ENCODE data around the gene SRPK2. TPM values are rescaled to one million over a fixed set of nuclear protein-coding genes. Genes with fewer than 3 reads are reported as not detected.

SRPK2 gene
- total and polyA plus RNA-seq, 2 of the 8 experiments (the other 6 are each of a cell fraction or from before 2014, with no cell fraction given) = 10.0 to 47.1 TPM

DNA sequence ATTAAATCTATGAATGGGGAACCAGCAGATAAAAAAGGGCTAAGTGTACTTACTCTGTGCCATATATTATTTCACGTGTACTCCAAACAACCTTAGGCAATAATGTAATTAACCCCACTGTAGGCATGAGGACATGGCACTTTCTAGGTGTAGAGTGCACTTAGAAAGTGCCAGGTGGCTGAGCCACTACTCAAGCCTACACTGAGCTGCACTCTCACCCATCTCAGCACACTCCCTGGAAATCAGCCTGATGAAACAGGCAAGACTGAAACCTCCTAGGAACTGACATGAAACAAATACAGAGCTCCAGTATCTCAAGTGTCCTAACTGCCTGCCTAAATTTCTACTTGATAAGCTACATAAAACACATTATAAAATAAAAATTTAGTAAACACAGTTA lies 227.4 kb downstream of the SRPK2 start (continued):
- no peak for TF ChIP-seq POU5F1 (IDR thresholded peaks at IDR 0.05; ENCODE audit: low read depth, low read length)
- no peak for TF ChIP-seq HDAC2 (IDR thresholded peaks at IDR 0.05; ENCODE audit: borderline replicate concordance in 1 of 2, low read depth in 2 of 2, low read length in 2 of 2)
- TF ChIP-seq SIRT6 (IDR thresholded peaks at IDR 0.05; ENCODE audit: low read length) = no peak
- no peak for TF ChIP-seq EGR1 (IDR thresholded peaks at IDR 0.05; ENCODE audit: borderline replicate concordance, low read depth, low read length)
- no peak for TF ChIP-seq BCL11A (IDR thresholded peaks at IDR 0.05; ENCODE audit: low read depth in 2 of 2, low read length in 2 of 2)
- no peak for TF ChIP-seq CHD1 (IDR thresholded peaks at IDR 0.05; ENCODE audit: low read depth, low read length)
